Upper lobe of right lung (tissue), 1 donor: Measurements from ENCODE around the gene TMEM222. TPM values are rescaled to one million over a fixed set of nuclear protein-coding genes. Genes with fewer than 3 reads are reported as not detected.

Experiments
- ATAC-seq: fragments of 200-7000 bp; cut with Tn5 transposase; one replicate; pipeline ENCODE4 v1.9.1; 2020; ENCODE audit warnings: mild to moderate bottlenecking, moderate library complexity
- DNase-seq: peaks from one replicate; pipeline ENCODE4 v3.0.0-alpha.2; 2020
- H3K27ac ChIP-seq: fragments of 200-600 bp; one replicate; pipeline ENCODE4 v1.8.0; 2022
- H3K27me3 ChIP-seq: fragments of 200-600 bp; one replicate; pipeline ENCODE4 v1.8.0; 2022; ENCODE audit warnings: mild to moderate bottlenecking
- H3K36me3 ChIP-seq: fragments of 200-600 bp; one replicate; pipeline ENCODE4 v1.8.0; 2022
- H3K4me1 ChIP-seq: fragments of 200-600 bp; one replicate; pipeline ENCODE4 v1.8.0; 2022
- H3K4me3 ChIP-seq: fragments of 200-600 bp; one replicate; pipeline ENCODE4 v1.8.0; 2022; ENCODE audit warnings: mild to moderate bottlenecking
- H3K9me3 ChIP-seq: fragments of 200-600 bp; one replicate; pipeline ENCODE4 v1.8.0; 2022
- CTCF ChIP-seq: fragments of 200-600 bp; IDR thresholded peaks from one replicate; pipeline ENCODE4 v1.8.0; 2022; ENCODE audit warnings: antibody characterized with exemption
- intact Hi-C: fragments of 100-400 bp; cut with DNase I; formaldehyde crosslinking; loops from one replicate; pipeline ENCODE4 v1.11.0; 2022
- total RNA-seq: library from RNA; stranded (reverse); fragmentation: NEBNext Ultra II Directional; extraction: Animal tissue kit (Norgen Biotek cat#: 25700); gene quantifications from one replicate; pipeline ENCODE4 v1.2.1, GENCODE V29; 2021
- donor health status: DM: no; HTN: yes; CAD: no; lungs with severe emphysema.

The TMEM222 gene
- total RNA-seq, 1 donor from 2014 or later = 36.7 TPM

DNA sequence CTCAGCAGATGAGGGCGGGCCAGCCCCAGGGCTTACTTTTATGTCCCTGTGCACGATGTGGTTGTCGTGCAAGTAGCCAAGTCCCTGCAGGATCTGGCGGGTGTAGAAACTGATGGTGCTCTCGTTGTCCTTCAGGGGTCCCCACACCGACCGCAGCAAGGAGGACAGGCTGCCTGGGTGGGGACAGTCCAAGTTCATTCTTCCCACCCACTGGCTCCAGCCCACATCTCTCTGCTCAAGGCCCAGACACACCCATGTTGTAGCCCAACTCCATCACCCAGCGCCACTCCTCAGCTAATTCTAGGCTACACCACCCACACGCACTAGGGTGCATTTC, 37.8 kb downstream of the TMEM222 start:
- no peak for DNase-seq
- Histone ChIP-seq H3K27ac (no peak overlapping the region), H3K9me3 (no peaks in the 10 kb centered on the region), H3K4me1 (peaks cover 9% of the 10 kb centered on the region), H3K27me3 (no peaks in the 10 kb centered on the region), H3K36me3 (peaks cover 98% of the 10 kb centered on the region), H3K4me3 (no peak overlapping the region)
- no peak for TF ChIP-seq CTCF
- no peak for ATAC-seq
- intact Hi-C loops = no loop called here

DNA sequence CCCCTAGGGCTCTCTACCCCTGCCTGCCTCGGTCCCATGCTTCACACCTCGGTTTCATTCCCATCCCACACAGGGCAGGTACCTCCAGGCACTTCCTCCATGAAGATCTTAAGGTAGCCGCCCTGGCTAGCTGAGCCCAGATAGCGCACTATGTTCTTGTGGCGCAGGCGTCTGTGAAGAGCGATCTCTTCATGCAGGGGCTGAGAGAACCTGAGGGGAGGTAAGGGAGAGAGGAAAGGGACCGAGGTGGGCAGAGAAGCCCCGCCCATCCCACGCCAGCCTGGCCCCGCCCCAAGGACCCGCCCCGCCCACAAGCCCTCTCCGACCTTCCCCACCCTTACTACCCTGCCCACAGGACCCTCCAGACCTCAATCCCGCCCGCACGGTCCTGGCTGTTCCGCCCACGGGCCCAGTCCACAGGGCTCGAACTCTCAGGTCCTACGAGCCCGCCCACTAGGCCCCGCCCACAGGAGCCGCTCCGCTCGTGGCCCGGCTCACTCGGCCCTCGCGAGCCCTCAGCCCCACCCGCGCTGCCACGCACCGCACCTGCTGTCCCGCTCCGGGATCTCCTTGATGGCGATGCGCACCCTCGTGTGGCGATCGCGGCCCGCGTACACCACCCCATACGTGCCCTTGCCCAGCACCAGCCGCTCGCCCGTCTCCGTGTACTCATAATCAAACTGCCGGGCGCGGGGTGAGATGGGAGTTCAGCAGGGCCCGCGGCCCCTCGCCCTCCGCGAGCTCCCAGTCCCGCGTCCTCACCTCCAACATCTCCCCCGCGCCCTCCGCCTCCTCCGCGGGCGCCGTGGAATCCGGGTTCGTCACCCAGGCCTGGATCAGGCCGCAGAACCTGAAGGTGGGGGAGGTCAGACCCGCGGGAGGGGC, 38.4 kb downstream of the TMEM222 start:
- intact Hi-C loops = no loop called here
- Histone ChIP-seq H3K9me3 (no peaks in the 10 kb centered on the region), H3K27ac (no peak overlapping the region), H3K27me3 (no peaks in the 10 kb centered on the region), H3K36me3 (peaks cover 92% of the 10 kb centered on the region), H3K4me3 (peak overlapping the region; percentile 25), H3K4me1 (peaks cover 14% of the 10 kb centered on the region)
- no peak for TF ChIP-seq CTCF
- DNase-seq (peak; percentile 74), ATAC-seq (peak; percentile 2)

- no peak for ATAC-seq
- H3K36me3 ChIP-seq = peaks cover 86% of the 10 kb centered on the region
- H3K27me3 ChIP-seq = no peaks in the 10 kb centered on the region
- peaks cover 14% of the 10 kb centered on the region for H3K4me1 ChIP-seq
- no peak overlapping the region for H3K27ac ChIP-seq
- TF ChIP-seq CTCF = no peak
- intact Hi-C loops = no loop called here
- H3K4me3 ChIP-seq = no peak overlapping the region
- H3K9me3 ChIP-seq = no peaks in the 10 kb centered on the region
- no peak for DNase-seq
Measured at GRCh38 chr1:27361044-27361402, 39.1 kb downstream of the TMEM222 start.

- Histone ChIP-seq H3K4me3 (no peak overlapping the region), H3K36me3 (peaks cover 80% of the 10 kb centered on the region), H3K4me1 (peaks cover 14% of the 10 kb centered on the region), H3K27ac (no peak overlapping the region), H3K27me3 (no peaks in the 10 kb centered on the region), H3K9me3 (no peaks in the 10 kb centered on the region)
- intact Hi-C loops = no loop called here
- TF ChIP-seq CTCF = no peak
- ATAC-seq (no peak), DNase-seq (no peak)
Measured at GRCh38 chr1:27361553-27361952, 39.6 kb downstream of the TMEM222 start.

DNA sequence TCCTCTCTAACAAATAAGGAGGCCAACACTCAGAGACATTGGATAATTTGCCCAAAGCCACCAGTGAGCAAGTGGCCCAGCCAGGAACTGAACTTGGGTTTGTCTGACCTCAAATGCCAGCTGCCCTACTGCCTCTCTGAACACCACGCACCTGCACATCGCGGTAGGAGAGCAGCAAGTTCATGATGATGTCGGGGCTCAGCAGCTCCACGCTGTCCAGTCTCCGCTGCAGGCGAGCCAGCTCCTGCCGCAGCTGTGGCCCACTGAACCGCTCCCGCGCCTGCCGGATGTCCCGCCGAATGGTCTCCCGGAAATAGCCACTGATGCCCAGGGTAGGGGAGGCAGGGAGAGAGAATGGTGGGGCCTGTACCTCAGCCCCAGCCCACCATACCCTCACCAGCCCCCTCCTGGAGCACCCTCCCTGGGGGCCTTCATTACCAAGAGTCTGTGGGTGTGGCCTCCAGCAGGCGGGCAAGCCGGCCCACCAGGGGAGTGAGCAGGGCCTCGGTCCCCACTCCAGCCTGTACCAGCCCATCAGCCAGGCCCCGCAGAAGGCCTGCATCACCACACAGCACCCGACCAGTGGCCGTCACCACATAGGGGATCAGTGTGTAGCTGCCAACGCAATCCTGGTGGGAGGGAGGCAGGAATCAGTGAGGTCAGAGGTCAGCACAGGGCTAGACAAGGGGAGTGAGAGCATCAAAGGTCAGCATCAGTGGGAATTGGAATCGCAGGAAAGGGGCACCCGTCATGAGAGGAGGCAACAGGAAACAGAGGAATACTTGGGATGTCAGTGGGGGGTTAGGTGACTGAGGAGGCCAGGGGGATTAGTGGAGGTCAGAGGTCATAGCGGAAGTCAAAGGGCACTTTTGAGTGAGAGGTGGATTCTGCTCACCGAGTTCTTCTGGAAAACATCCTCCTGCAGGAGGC, 42.1 kb downstream of the TMEM222 start:
- Histone ChIP-seq H3K9me3 (no peaks in the 10 kb centered on the region), H3K4me3 (peak overlapping the region; percentile 75), H3K4me1 (peaks cover 34% of the 10 kb centered on the region), H3K27ac (peak overlapping the region; percentile 96), H3K36me3 (peaks cover 57% of the 10 kb centered on the region), H3K27me3 (no peaks in the 10 kb centered on the region)
- DNase-seq (peak; percentile 61), ATAC-seq (no peak)
- intact Hi-C loops = no loop called here
- no peak for TF ChIP-seq CTCF
